Neuronal stem cell (in vitro differentiated cells): ENCODE data around the gene AURKA.

Experiments
- DNase-seq: peaks from one replicate; pipeline ENCODE4 v3.0.0-alpha.2; 2013; ENCODE audit warnings: low spot score
- H2AFZ ChIP-seq: one replicate; pipeline ENCODE4 v1.6.1; 2013; ENCODE audit warnings: mild to moderate bottlenecking, low read length, inconsistent platforms
- H2AK5ac ChIP-seq: 2 replicates; pipeline ENCODE4 v1.6.1; 2013; ENCODE audit warnings: low read depth, mild to moderate bottlenecking, inconsistent platforms, low read length, moderate library complexity, mixed read lengths
- H2BK120ac ChIP-seq: 2 replicates; pipeline ENCODE4 v1.6.1; 2013; ENCODE audit warnings: low read depth, mild to moderate bottlenecking, inconsistent platforms, low read length, moderate library complexity, mixed read lengths
- H2BK12ac ChIP-seq: one replicate; pipeline ENCODE4 v1.6.1; 2013; ENCODE audit warnings: low read length, inconsistent platforms
- H2BK15ac ChIP-seq: 2 replicates; pipeline ENCODE4 v1.6.1; 2013; ENCODE audit warnings: mild to moderate bottlenecking, low read length, inconsistent platforms, mixed read lengths
- H2BK5ac ChIP-seq: one replicate; pipeline ENCODE4 v1.6.1; 2013; ENCODE audit warnings: inconsistent platforms, mild to moderate bottlenecking, low read length, moderate library complexity
- H3K14ac ChIP-seq: one replicate; pipeline ENCODE4 v1.6.1; 2013; ENCODE audit warnings: low read length, inconsistent platforms
- H3K18ac ChIP-seq: 2 replicates; pipeline ENCODE4 v1.6.1; 2013; ENCODE audit warnings: low read length, inconsistent platforms
- H3K23ac ChIP-seq: 2 replicates; pipeline ENCODE4 v1.6.1; 2013; ENCODE audit warnings: low read depth, mild to moderate bottlenecking, mixed read lengths, low read length, inconsistent platforms; ENCODE audit not compliant: poor library complexity
- H3K27ac ChIP-seq: replicated peaks from 3 replicates; pipeline ENCODE4 v1.5.1; 2013; ENCODE audit warnings: low read length, inconsistent platforms
- H3K27me3 ChIP-seq, 3 experiments: 2 replicates each; pipeline ENCODE4 v1.6.1; 2013; ENCODE audit warnings: low read length in 3 of 3, mild to moderate bottlenecking in 2 of 3, inconsistent platforms in 1 of 3, low read depth in 1 of 3, mixed read lengths in 1 of 3, moderate library complexity in 1 of 3; ENCODE audit not compliant: control insufficient read depth in 3 of 3, insufficient read depth in 3 of 3
- H3K36me3 ChIP-seq, 2 donors: replicated peaks in 1 of 2; 2 replicates each; pipeline ENCODE4 v1.6.1; 2013; ENCODE audit warnings: low read length in 2 of 2; ENCODE audit not compliant: control insufficient read depth in 2 of 2, insufficient read depth in 2 of 2
- H3K4ac ChIP-seq: 2 replicates; pipeline ENCODE4 v1.6.1; 2013; ENCODE audit warnings: inconsistent platforms, mild to moderate bottlenecking, low read length, moderate library complexity
- H3K4me1 ChIP-seq, 2 donors: 1 replicate in 1 of 2; 2 replicates in 1 of 2; pipeline ENCODE4 v1.6.1; 2013; ENCODE audit warnings: low read length in 2 of 2, low read depth in 1 of 2; ENCODE audit not compliant: control insufficient read depth in 2 of 2, insufficient read depth in 1 of 2
- H3K4me2 ChIP-seq: one replicate; pipeline ENCODE4 v1.6.1; 2013; ENCODE audit warnings: mild to moderate bottlenecking, low read length, inconsistent platforms; ENCODE audit not compliant: insufficient read depth, poor library complexity, severe bottlenecking
- H3K4me3 ChIP-seq, 2 donors: 2 replicates each; pipeline ENCODE4 v1.5.1; 2013; ENCODE audit warnings: low read length in 2 of 2, mild to moderate bottlenecking in 2 of 2, inconsistent platforms in 1 of 2, moderate library complexity in 1 of 2
- H3K79me1 ChIP-seq: one replicate; pipeline ENCODE4 v1.6.1; 2013; ENCODE audit warnings: low read depth, mild to moderate bottlenecking, inconsistent platforms, low read length, moderate library complexity
- H3K9ac ChIP-seq: one replicate; pipeline ENCODE4 v1.6.1; 2013; ENCODE audit warnings: mild to moderate bottlenecking, low read depth, low read length, inconsistent platforms; ENCODE audit not compliant: poor library complexity
- H3K9me3 ChIP-seq, 2 donors: replicated peaks in 1 of 2; 2 replicates each; pipeline versions ENCODE3 to v1.6.1; 2013; ENCODE audit warnings: low read length in 2 of 2, mild to moderate bottlenecking in 2 of 2, inconsistent platforms in 1 of 2, low read depth in 1 of 2, mixed read lengths in 1 of 2, moderate library complexity in 1 of 2; ENCODE audit not compliant: control insufficient read depth in 2 of 2, insufficient read depth in 1 of 2
- H4K8ac ChIP-seq: one replicate; pipeline ENCODE4 v1.6.1; 2013; ENCODE audit warnings: low read depth, mild to moderate bottlenecking, inconsistent platforms, low read length, moderate library complexity
- H4K91ac ChIP-seq: one replicate; pipeline ENCODE4 v1.6.1; 2013; ENCODE audit warnings: low read length, low read depth, mild to moderate bottlenecking, inconsistent platforms; ENCODE audit not compliant: poor library complexity
- WGBS, 2 donors: extraction: QIAGEN DNeasy Blood & Tissue Kit; methylation state at CpG; one replicate each; pipeline ENCODE4 v1.1.7; 2013; ENCODE audit warnings: missing lambda C conversion rate in 2 of 2, mixed read lengths in 1 of 2; ENCODE audit not compliant: insufficient read length in 2 of 2, insufficient replicate concordance in 1 of 2; ENCODE audit errors: extremely low coverage in 2 of 2; 5-methylcytosine and 5-hydroxymethylcytosine counted together

Gene AURKA

GRCh38 chr20:56378386-56378785, 13.6 kb downstream of the AURKA start:
- Histone ChIP-seq H2BK5ac (no peak overlapping the region), H3K36me3 (peaks cover 25 to 97% of the 10 kb centered on the region in 2 donors), H3K23ac (no peak overlapping the region), H2BK120ac (no peak overlapping the region), H3K9me3 (no peaks in the 10 kb centered on the region), H3K27ac (no peak overlapping the region), H2AFZ (no peak overlapping the region), H3K79me1 (peaks cover 3% of the 10 kb centered on the region), H3K27me3 (no peaks in the 10 kb centered on the region), H3K4ac (no peak overlapping the region), H3K14ac (no peak overlapping the region), H2BK12ac (no peak overlapping the region), H4K91ac (no peak overlapping the region), H2BK15ac (no peak overlapping the region), H3K4me1 (no peaks in the 10 kb centered on the region), H3K18ac (no peak overlapping the region), H4K8ac (no peak overlapping the region), H3K4me2 (no peak overlapping the region), H2AK5ac (no peak overlapping the region), H3K4me3 (no peak overlapping the region), H3K9ac (no peak overlapping the region)
- no peak for DNase-seq
- WGBS, 2 donors: no CpG with 5 or more reads among the region's 3 CpGs

GRCh38 chr20:56376331-56376730, 15.7 kb downstream of the AURKA start:
- Histone ChIP-seq H3K27ac (no peak overlapping the region), H2BK5ac (no peak overlapping the region), H3K4ac (no peak overlapping the region), H2BK15ac (no peak overlapping the region), H3K18ac (no peak overlapping the region), H3K23ac (no peak overlapping the region), H2BK120ac (no peak overlapping the region), H2AK5ac (no peak overlapping the region), H3K36me3 (peaks cover 30 to 97% of the 10 kb centered on the region in 2 donors), H3K27me3 (no peaks in the 10 kb centered on the region), H2BK12ac (no peak overlapping the region), H3K14ac (no peak overlapping the region), H3K9me3 (no peaks in the 10 kb centered on the region), H3K4me1 (no peaks in the 10 kb centered on the region), H4K8ac (no peak overlapping the region), H3K4me2 (no peak overlapping the region), H3K4me3 (no peak overlapping the region), H3K9ac (no peak overlapping the region), H4K91ac (no peak overlapping the region), H3K79me1 (peaks cover 6% of the 10 kb centered on the region), H2AFZ (no peak overlapping the region)
- DNase-seq: no peak
- WGBS, 2 donors: no CpG with 5 or more reads among the region's 2 CpGs

GRCh38 chr20:56373942-56374341, 18.1 kb downstream of the AURKA start:
- H3K36me3 ChIP-seq: peaks cover 38 to 97% of the 10 kb centered on the region in 2 donors
- no peak overlapping the region for H2AK5ac ChIP-seq
- H3K9ac ChIP-seq: no peak overlapping the region
- H3K23ac ChIP-seq: no peak overlapping the region
- H2BK12ac ChIP-seq: no peak overlapping the region
- H3K4me3 ChIP-seq: no peak overlapping the region
- H3K14ac ChIP-seq: no peak overlapping the region
- no peak overlapping the region for H2AFZ ChIP-seq
- no peak overlapping the region for H3K4ac ChIP-seq
- H2BK120ac ChIP-seq: no peak overlapping the region
- no peak overlapping the region for H3K4me2 ChIP-seq
- no peak overlapping the region for H2BK15ac ChIP-seq
- no peak overlapping the region for H4K91ac ChIP-seq
- no peak overlapping the region for H4K8ac ChIP-seq
- H2BK5ac ChIP-seq: no peak overlapping the region
- no peaks in the 10 kb centered on the region for H3K27me3 ChIP-seq
- H3K79me1 ChIP-seq: peaks cover 6% of the 10 kb centered on the region
- no peaks in the 10 kb centered on the region for H3K4me1 ChIP-seq
- no peak overlapping the region for H3K18ac ChIP-seq
- DNase-seq: no peak
- WGBS, 2 donors: no CpG with 5 or more reads among the region's 1 CpG
- H3K9me3 ChIP-seq: no peaks in the 10 kb centered on the region
- H3K27ac ChIP-seq: no peak overlapping the region

GRCh38 chr20:56372850-56373249, 19.2 kb downstream of the AURKA start:
- H2BK5ac ChIP-seq: no peak overlapping the region
- H4K8ac ChIP-seq: no peak overlapping the region
- no peak overlapping the region for H3K4me2 ChIP-seq
- H2BK15ac ChIP-seq: no peak overlapping the region
- H3K4me1 ChIP-seq: no peaks in the 10 kb centered on the region
- no peak overlapping the region for H2BK120ac ChIP-seq
- peaks cover 4% of the 10 kb centered on the region for H3K79me1 ChIP-seq
- H2AFZ ChIP-seq: no peak overlapping the region
- no peak overlapping the region for H2AK5ac ChIP-seq
- no peak overlapping the region for H4K91ac ChIP-seq
- H3K4ac ChIP-seq: no peak overlapping the region
- WGBS, 2 donors: no CpG with 5 or more reads among the region's 1 CpG
- H3K18ac ChIP-seq: no peak overlapping the region
- no peak overlapping the region for H3K14ac ChIP-seq
- H3K4me3 ChIP-seq: no peak overlapping the region
- H2BK12ac ChIP-seq: no peak overlapping the region
- no peak for DNase-seq
- no peaks in the 10 kb centered on the region for H3K9me3 ChIP-seq
- peaks cover 29 to 93% of the 10 kb centered on the region in 2 donors for H3K36me3 ChIP-seq
- H3K27ac ChIP-seq: no peak overlapping the region
- no peak overlapping the region for H3K9ac ChIP-seq
- H3K27me3 ChIP-seq: no peaks in the 10 kb centered on the region
- H3K23ac ChIP-seq: no peak overlapping the region
